ENCODE results near the gene PPP1R10.

- TF ChIP-seq EZH2 (IDR thresholded peaks at IDR 0.05) (no peak), POLR2AphosphoS5 (IDR thresholded peaks at IDR 0.05; ENCODE audit: borderline replicate concordance, low read depth, low read length) (no peak)
Observed at GRCh38 chr6:30601436-30601814, 15.6 kb downstream of the PPP1R10 start.
